ENCODE results near the gene TWF2. TPM values are rescaled to one million over a fixed set of nuclear protein-coding genes. Genes with fewer than 3 reads are reported as not detected.

The TWF2 gene
- polyA plus RNA-seq, 4 donors: 23.1 to 54.1 (median 50.7) TPM

DNA sequence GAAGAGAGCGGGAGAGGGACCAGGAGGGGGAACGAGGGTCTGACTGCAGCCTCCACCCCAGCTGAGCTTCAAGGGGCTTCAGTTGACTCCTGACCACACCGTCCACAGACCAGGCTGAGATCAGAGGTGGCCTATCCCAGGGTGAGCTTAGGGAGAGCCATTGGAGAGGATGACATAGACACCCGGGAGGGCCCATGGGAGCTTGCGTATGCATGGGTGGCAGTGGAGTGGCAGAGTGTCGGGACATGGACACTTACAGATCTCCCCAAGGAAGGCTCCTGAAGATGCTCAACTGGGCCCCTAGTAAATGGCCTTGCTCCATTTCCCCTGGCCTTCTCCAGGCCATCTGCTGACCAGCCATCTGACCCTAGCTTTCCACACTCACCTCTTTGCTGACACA lies 53.6 kb downstream of the TWF2 start:
- H3K4me1 ChIP-seq (ENCODE audit: control insufficient read depth in 3 of 3, insufficient read depth in 2 of 3, low read depth in 1 of 3, low read length in 2 of 3): peaks cover 0 to 29% (median 2%) of the 10 kb centered on the region in 3 donors
- WGBS, 3 donors: 93 to 95% (median 93%) methylated on average over 6 of the region's 6 CpGs
- H3K4me3 ChIP-seq (ENCODE audit: low read depth in 1 of 3, low read length in 3 of 3): no peak overlapping the region
- no peaks in the 10 kb centered on the region for H3K36me3 ChIP-seq (ENCODE audit: control insufficient read depth in 3 of 3, insufficient read depth in 2 of 3, low read depth in 1 of 3, low read length in 3 of 3)
- no peak overlapping the region for H3K27ac ChIP-seq (ENCODE audit: low read depth in 1 of 3, low read length in 2 of 3)
- H3K9me3 ChIP-seq (ENCODE audit: control insufficient read depth in 2 of 2, insufficient read depth in 1 of 2, low read depth in 1 of 2, low read length in 1 of 2): no peaks in the 10 kb centered on the region
- DNase-seq (no peak), FAIRE-seq (no peak)
- H3K27me3 ChIP-seq (ENCODE audit: control insufficient read depth in 3 of 3, insufficient read depth in 3 of 3, low read length in 3 of 3): no peaks in the 10 kb centered on the region

GRCh38 chr3:52184690-52185089 lies 54.3 kb downstream of the TWF2 start:
- FAIRE-seq (no peak), DNase-seq (no peak)
- Histone ChIP-seq H3K36me3 (ENCODE audit: control insufficient read depth in 3 of 3, insufficient read depth in 2 of 3, low read depth in 1 of 3, low read length in 3 of 3) (no peaks in the 10 kb centered on the region), H3K27ac (ENCODE audit: low read depth in 1 of 3, low read length in 2 of 3) (no peak overlapping the region), H3K9me3 (ENCODE audit: control insufficient read depth in 2 of 2, insufficient read depth in 1 of 2, low read depth in 1 of 2, low read length in 1 of 2) (no peaks in the 10 kb centered on the region), H3K4me3 (ENCODE audit: low read depth in 1 of 3, low read length in 3 of 3) (no peak overlapping the region), H3K27me3 (ENCODE audit: control insufficient read depth in 3 of 3, insufficient read depth in 3 of 3, low read length in 3 of 3) (no peaks in the 10 kb centered on the region), H3K4me1 (ENCODE audit: control insufficient read depth in 3 of 3, insufficient read depth in 2 of 3, low read depth in 1 of 3, low read length in 2 of 3) (peaks cover 0 to 26% (median 2%) of the 10 kb centered on the region in 3 donors)
- 90 to 91% (median 91%) methylated on average over 8 of the region's 8 CpGs for WGBS, 3 donors

- H3K36me3 ChIP-seq (ENCODE audit: control insufficient read depth in 3 of 3, insufficient read depth in 2 of 3, low read depth in 1 of 3, low read length in 3 of 3): no peaks in the 10 kb centered on the region
- no peak overlapping the region for H3K27ac ChIP-seq (ENCODE audit: low read depth in 1 of 3, low read length in 2 of 3)
- H3K27me3 ChIP-seq (ENCODE audit: control insufficient read depth in 3 of 3, insufficient read depth in 3 of 3, low read length in 3 of 3): no peaks in the 10 kb centered on the region
- DNase-seq (peak in 1 of 2 donors; percentile 39), FAIRE-seq (no peak)
- no peak overlapping the region for H3K4me3 ChIP-seq (ENCODE audit: low read depth in 1 of 3, low read length in 3 of 3)
- WGBS, 3 donors: 76 to 83% (median 77%) methylated on average over 7 of the region's 7 CpGs
- H3K9me3 ChIP-seq (ENCODE audit: control insufficient read depth in 2 of 2, insufficient read depth in 1 of 2, low read depth in 1 of 2, low read length in 1 of 2): no peaks in the 10 kb centered on the region
- H3K4me1 ChIP-seq (ENCODE audit: control insufficient read depth in 3 of 3, insufficient read depth in 2 of 3, low read depth in 1 of 3, low read length in 2 of 3): peaks cover 0 to 19% (median 2%) of the 10 kb centered on the region in 3 donors
Measured at GRCh38 chr3:52183786-52184445, 55.0 kb downstream of the TWF2 start.

GRCh38 chr3:52182691-52183090 lies 56.3 kb downstream of the TWF2 start:
- H3K9me3 ChIP-seq (ENCODE audit: control insufficient read depth in 2 of 2, insufficient read depth in 1 of 2, low read depth in 1 of 2, low read length in 1 of 2): no peaks in the 10 kb centered on the region
- no peak for DNase-seq
- no peak overlapping the region for H3K4me3 ChIP-seq (ENCODE audit: low read depth in 1 of 3, low read length in 3 of 3)
- no peaks in the 10 kb centered on the region for H3K36me3 ChIP-seq (ENCODE audit: control insufficient read depth in 3 of 3, insufficient read depth in 2 of 3, low read depth in 1 of 3, low read length in 3 of 3)
- H3K27me3 ChIP-seq (ENCODE audit: control insufficient read depth in 3 of 3, insufficient read depth in 3 of 3, low read length in 3 of 3): no peaks in the 10 kb centered on the region
- peak overlapping the region in 1 of 3 donors; percentile 31 for H3K27ac ChIP-seq (ENCODE audit: low read depth in 1 of 3, low read length in 2 of 3)
- no peak for FAIRE-seq
- 85 to 96% (median 91%) methylated on average over 4 of the region's 4 CpGs for WGBS, 3 donors
- peaks cover 0 to 8% (median 2%) of the 10 kb centered on the region in 3 donors for H3K4me1 ChIP-seq (ENCODE audit: control insufficient read depth in 3 of 3, insufficient read depth in 2 of 3, low read depth in 1 of 3, low read length in 2 of 3)

DNA sequence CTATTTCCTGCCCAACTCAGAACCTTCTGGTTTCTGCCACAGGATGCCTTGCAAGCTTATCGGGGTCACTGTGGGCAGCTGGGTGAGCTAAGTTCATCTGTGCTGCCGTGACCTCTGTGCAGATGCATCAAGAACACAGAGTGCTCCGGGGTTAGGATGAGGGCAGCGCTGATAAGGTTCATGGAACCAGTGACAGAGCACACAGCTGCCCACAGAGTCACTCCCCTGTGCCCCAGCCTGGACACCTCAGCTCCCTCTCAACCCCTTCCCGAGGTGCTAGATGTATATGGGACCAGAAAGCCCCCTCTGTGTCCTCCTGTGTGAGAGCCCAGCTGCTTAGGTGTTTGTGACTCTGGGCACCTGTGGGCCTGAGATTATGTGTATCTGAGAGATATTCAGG lies 56.8 kb downstream of the TWF2 start:
- H3K9me3 ChIP-seq (ENCODE audit: control insufficient read depth in 2 of 2, insufficient read depth in 1 of 2, low read depth in 1 of 2, low read length in 1 of 2): no peaks in the 10 kb centered on the region
- WGBS, 3 donors: 69 to 78% (median 69%) methylated on average over 5 of the region's 5 CpGs
- H3K4me3 ChIP-seq (ENCODE audit: low read depth in 1 of 3, low read length in 3 of 3): no peak overlapping the region
- peaks cover 0 to 8% (median 2%) of the 10 kb centered on the region in 3 donors for H3K4me1 ChIP-seq (ENCODE audit: control insufficient read depth in 3 of 3, insufficient read depth in 2 of 3, low read depth in 1 of 3, low read length in 2 of 3)
- DNase-seq: peak in 1 of 2 donors; percentile 15
- no peaks in the 10 kb centered on the region for H3K27me3 ChIP-seq (ENCODE audit: control insufficient read depth in 3 of 3, insufficient read depth in 3 of 3, low read length in 3 of 3)
- H3K36me3 ChIP-seq (ENCODE audit: control insufficient read depth in 3 of 3, insufficient read depth in 2 of 3, low read depth in 1 of 3, low read length in 3 of 3): no peaks in the 10 kb centered on the region
- FAIRE-seq: no peak
- peak overlapping the region in 1 of 3 donors; percentile 31 for H3K27ac ChIP-seq (ENCODE audit: low read depth in 1 of 3, low read length in 2 of 3)

DNA sequence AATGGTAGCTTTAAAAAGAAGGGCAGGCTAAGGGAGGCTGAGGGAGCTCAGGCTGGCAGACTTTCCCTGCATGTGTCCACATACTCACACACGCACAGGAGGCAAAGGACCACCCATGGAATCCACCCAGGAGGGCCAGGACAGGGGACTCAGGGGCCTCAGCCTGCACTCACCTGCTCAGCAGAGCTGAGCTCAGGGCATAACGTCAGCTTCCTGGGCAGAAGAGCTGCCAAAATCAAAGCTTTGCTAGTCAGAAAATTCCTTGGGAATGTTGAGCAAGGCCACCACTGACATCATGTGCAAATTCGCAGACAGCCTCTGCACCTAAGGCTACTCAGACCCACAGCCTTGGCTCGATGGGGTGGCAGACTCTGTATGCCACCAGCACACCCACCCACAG lies 57.4 kb downstream of the TWF2 start:
- 76 to 82% (median 79%) methylated on average over 4 of the region's 4 CpGs for WGBS, 3 donors
- H3K9me3 ChIP-seq (ENCODE audit: control insufficient read depth in 2 of 2, insufficient read depth in 1 of 2, low read depth in 1 of 2, low read length in 1 of 2): no peaks in the 10 kb centered on the region
- H3K4me3 ChIP-seq (ENCODE audit: low read depth in 1 of 3, low read length in 3 of 3): no peak overlapping the region
- H3K27ac ChIP-seq (ENCODE audit: low read depth in 1 of 3, low read length in 2 of 3): no peak overlapping the region
- FAIRE-seq: no peak
- H3K4me1 ChIP-seq (ENCODE audit: control insufficient read depth in 3 of 3, insufficient read depth in 2 of 3, low read depth in 1 of 3, low read length in 2 of 3): peaks cover 0 to 8% (median 2%) of the 10 kb centered on the region in 3 donors
- no peak for DNase-seq
- H3K27me3 ChIP-seq (ENCODE audit: control insufficient read depth in 3 of 3, insufficient read depth in 3 of 3, low read length in 3 of 3): no peaks in the 10 kb centered on the region
- no peaks in the 10 kb centered on the region for H3K36me3 ChIP-seq (ENCODE audit: control insufficient read depth in 3 of 3, insufficient read depth in 2 of 3, low read depth in 1 of 3, low read length in 3 of 3)

Other genes with a start within 250 kb of the TWF2 start
- 1,000 to 10,000 TPM; 2,279 to 2,521 (median 2,399) TPM for gene RPL29, start 243.3 kb downstream of the TWF2 start, polyA plus RNA-seq
- 1 to 10 TPM; 1.6 to 9.4 (median 4.4) TPM for gene DUSP7, start 182.6 kb downstream of the TWF2 start, polyA plus RNA-seq
- gene POC1A, start 84.7 kb downstream of the TWF2 start, polyA plus RNA-seq: 10 to 100 TPM in 1 of 4 donors, 1 to 10 TPM in 3; 2.7 to 19.4 (median 4.8) TPM
- gene ALAS1, start 41.0 kb downstream of the TWF2 start, polyA plus RNA-seq: 10 to 100 TPM; 40.9 to 99.7 (median 65.3) TPM
- gene TLR9, start 13.5 kb downstream of the TWF2 start, polyA plus RNA-seq: under 1 TPM in 2 of 4 donors, not detected in 2; 0.12 to 0.30 TPM
- gene PPM1M, start 6.6 kb upstream of the TWF2 start, polyA plus RNA-seq: 1 to 10 TPM; 1.8 to 9.3 (median 8.3) TPM
- gene WDR82, start 39.5 kb upstream of the TWF2 start, polyA plus RNA-seq: 10 to 100 TPM; 25.9 to 64.3 (median 36.1) TPM
- gene GLYCTK, start 48.7 kb upstream of the TWF2 start, polyA plus RNA-seq: 100 to 1,000 TPM in 3 of 4 donors, 10 to 100 TPM in 1; 97.5 to 184 (median 163) TPM
- gene DNAH1, start 77.2 kb upstream of the TWF2 start, polyA plus RNA-seq: 10 to 100 TPM in 1 of 4 donors, 1 to 10 TPM in 3; 4.3 to 22.6 (median 7.5) TPM
- 10 to 100 TPM; 54.8 to 59.4 (median 58.0) TPM for gene BAP1, start 170.8 kb upstream of the TWF2 start, polyA plus RNA-seq
- gene PHF7, start 171.5 kb upstream of the TWF2 start, polyA plus RNA-seq: 10 to 100 TPM in 1 of 4 donors, 1 to 10 TPM in 3; 6.8 to 11.6 (median 8.8) TPM
- gene SEMA3G, start 205.9 kb upstream of the TWF2 start, polyA plus RNA-seq: 10 to 100 TPM in 1 of 4 donors, 1 to 10 TPM in 2, under 1 TPM in 1; 0.67 to 30.4 (median 1.7) TPM
- 100 to 1,000 TPM in 1 of 4 donors, 1 to 10 TPM in 2, under 1 TPM in 1; 0.79 to 110 (median 5.9) TPM for gene TNNC1, start 214.9 kb upstream of the TWF2 start, polyA plus RNA-seq
- 10 to 100 TPM; 25.9 to 78.1 (median 27.9) TPM for gene NISCH, start 216.4 kb upstream of the TWF2 start, polyA plus RNA-seq

All from small intestine (tissue), 7 donors.